ENCODE results near the gene CADPS2.
"Not testable (repeated sequence)": the region's sequence is repeated elsewhere in the genome, so short reads cannot be mapped to it uniquely, and the experiment has no call there.

DNA sequence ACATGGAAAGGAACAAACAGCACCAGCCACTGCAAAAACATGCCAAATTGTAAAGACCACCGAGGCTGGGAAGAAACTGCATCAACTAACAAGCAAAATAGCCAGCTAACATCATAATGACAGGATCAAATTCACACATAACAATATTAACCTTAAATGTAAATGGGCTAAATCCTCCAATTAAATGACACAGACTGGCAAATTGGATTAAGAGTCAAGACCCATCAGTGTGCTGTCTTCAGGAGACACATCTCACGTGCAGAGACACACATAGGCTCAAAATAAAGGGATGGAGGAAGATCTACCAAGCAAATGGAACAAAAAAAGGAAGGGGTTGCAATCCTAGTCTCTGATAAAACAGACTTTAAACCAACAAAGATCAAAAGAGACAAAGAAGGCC is 50.0 kb downstream of the CADPS2 start:
- TF ChIP-seq POLR2A (IDR thresholded peaks at IDR 0.05) = not testable (repeated sequence)
- TF ChIP-seq, protein P1, sequence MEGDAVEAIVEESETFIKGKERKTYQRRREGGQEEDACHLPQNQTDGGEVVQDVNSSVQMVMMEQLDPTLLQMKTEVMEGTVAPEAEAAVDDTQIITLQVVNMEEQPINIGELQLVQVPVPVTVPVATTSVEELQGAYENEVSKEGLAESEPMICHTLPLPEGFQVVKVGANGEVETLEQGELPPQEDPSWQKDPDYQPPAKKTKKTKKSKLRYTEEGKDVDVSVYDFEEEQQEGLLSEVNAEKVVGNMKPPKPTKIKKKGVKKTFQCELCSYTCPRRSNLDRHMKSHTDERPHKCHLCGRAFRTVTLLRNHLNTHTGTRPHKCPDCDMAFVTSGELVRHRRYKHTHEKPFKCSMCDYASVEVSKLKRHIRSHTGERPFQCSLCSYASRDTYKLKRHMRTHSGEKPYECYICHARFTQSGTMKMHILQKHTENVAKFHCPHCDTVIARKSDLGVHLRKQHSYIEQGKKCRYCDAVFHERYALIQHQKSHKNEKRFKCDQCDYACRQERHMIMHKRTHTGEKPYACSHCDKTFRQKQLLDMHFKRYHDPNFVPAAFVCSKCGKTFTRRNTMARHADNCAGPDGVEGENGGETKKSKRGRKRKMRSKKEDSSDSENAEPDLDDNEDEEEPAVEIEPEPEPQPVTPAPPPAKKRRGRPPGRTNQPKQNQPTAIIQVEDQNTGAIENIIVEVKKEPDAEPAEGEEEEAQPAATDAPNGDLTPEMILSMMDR (IDR thresholded peaks at IDR 0.05) = not testable (repeated sequence)
